Measurements from ENCODE around the gene TUBGCP6. TPM values are rescaled to one million over a fixed set of nuclear protein-coding genes. Genes with fewer than 3 reads are reported as not detected.

The TUBGCP6 gene
- total and polyA plus RNA-seq, 2 donors (not counting 3 experiments of a cell fraction or from before 2014, with no cell fraction given): 33.1 to 45.3 TPM

DNA sequence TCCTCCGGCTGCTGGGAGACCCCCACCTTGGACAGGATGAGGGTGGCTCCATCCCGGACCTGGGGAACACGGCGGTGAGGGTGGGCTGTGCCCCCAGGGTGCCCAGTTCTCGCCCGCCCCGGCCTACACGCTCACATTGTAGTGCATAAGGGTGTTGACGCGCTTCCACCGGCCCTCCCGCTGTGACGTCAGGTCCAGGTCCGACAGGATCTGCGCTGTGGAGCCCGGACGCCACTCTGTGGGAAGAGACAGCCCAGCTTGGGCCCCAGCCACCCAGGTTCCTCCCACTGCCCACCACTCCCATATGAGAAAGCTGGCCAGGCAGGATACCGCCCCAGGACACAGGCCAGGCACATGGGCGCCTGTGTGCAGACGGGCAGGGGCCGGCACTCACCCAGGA lies 33.6 kb upstream of the TUBGCP6 start:
- Histone ChIP-seq H4K20me1 (replicated peaks; ENCODE audit: control insufficient read depth, extremely low read depth, insufficient read depth, low read length) (no peaks in the 10 kb centered on the region), H3K27me3 (ENCODE audit: control insufficient read depth in 2 of 2, insufficient read depth in 2 of 2, low read length in 2 of 2) (no peaks in the 10 kb centered on the region), H3K4me3 (replicated peaks in 1 of 3; ENCODE audit: insufficient read depth in 1 of 3, low read depth in 1 of 3, low read length in 3 of 3) (no peak overlapping the region), H3K79me2 (ENCODE audit: control insufficient read depth, insufficient read depth, low read length) (no peaks in the 10 kb centered on the region), H3K4me2 (ENCODE audit: insufficient read depth, low read length) (no peak overlapping the region), H3K36me3 (ENCODE audit: control insufficient read depth in 2 of 2, extremely low read depth in 1 of 2, insufficient read depth in 2 of 2, low read length in 2 of 2) (peaks cover 38 to 69% of the 10 kb centered on the region in 2 experiments), H2AFZ (ENCODE audit: low read depth, low read length) (no peak overlapping the region), H3K4me1 (ENCODE audit: control insufficient read depth, extremely low read depth, insufficient read depth, low read length) (peaks cover 2% of the 10 kb centered on the region), H3K9me1 (replicated peaks; ENCODE audit: control insufficient read depth, extremely low read depth, insufficient read depth, low read length) (no peaks in the 10 kb centered on the region), H3K9ac (replicated peaks; ENCODE audit: extremely low read depth, insufficient read depth, low read length) (no peak overlapping the region), H3K27ac (ENCODE audit: insufficient read depth, low read depth, low read length) (no peak overlapping the region), H3K9me3 (replicated peaks; ENCODE audit: control insufficient read depth, insufficient read depth, low read length) (no peaks in the 10 kb centered on the region)
- intact Hi-C loops (cut with micrococcal nuclease) (no loop called here), dilution Hi-C loops (cut with MboI; ENCODE audit: extremely low pct_ligation_motif_present, low sequenced_read_pairs) (no loop called here)
- BruUV-seq (replicated peaks): no TSS peak
- FAIRE-seq: no peak
- no peak for TF ChIP-seq POLR2AphosphoS5 (IDR thresholded peaks at IDR 0.05; ENCODE audit: insufficient read depth, low read depth, low read length)
- no peak for TF ChIP-seq GATA2 (IDR thresholded peaks at IDR 0.05; ENCODE audit: insufficient read depth, insufficient read length, low read depth, low read length)
- TF ChIP-seq EZH2 (IDR thresholded peaks at IDR 0.05; ENCODE audit: borderline replicate concordance, low read depth, low read length, severe bottlenecking): no peak
- TF ChIP-seq, protein P1, sequence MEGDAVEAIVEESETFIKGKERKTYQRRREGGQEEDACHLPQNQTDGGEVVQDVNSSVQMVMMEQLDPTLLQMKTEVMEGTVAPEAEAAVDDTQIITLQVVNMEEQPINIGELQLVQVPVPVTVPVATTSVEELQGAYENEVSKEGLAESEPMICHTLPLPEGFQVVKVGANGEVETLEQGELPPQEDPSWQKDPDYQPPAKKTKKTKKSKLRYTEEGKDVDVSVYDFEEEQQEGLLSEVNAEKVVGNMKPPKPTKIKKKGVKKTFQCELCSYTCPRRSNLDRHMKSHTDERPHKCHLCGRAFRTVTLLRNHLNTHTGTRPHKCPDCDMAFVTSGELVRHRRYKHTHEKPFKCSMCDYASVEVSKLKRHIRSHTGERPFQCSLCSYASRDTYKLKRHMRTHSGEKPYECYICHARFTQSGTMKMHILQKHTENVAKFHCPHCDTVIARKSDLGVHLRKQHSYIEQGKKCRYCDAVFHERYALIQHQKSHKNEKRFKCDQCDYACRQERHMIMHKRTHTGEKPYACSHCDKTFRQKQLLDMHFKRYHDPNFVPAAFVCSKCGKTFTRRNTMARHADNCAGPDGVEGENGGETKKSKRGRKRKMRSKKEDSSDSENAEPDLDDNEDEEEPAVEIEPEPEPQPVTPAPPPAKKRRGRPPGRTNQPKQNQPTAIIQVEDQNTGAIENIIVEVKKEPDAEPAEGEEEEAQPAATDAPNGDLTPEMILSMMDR (IDR thresholded peaks at IDR 0.05; ENCODE audit: extremely low read depth in 1 of 2, insufficient read depth in 1 of 2, low read depth in 1 of 2, low read length in 2 of 2): no peak
- TF ChIP-seq, protein P2, sequence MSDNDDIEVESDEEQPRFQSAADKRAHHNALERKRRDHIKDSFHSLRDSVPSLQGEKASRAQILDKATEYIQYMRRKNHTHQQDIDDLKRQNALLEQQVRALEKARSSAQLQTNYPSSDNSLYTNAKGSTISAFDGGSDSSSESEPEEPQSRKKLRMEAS (IDR thresholded peaks at IDR 0.05; ENCODE audit: insufficient read depth, insufficient read length): no peak
- no peak for TF ChIP-seq MYC (IDR thresholded peaks at IDR 0.05; ENCODE audit: low read depth, low read length)
- TF ChIP-seq JUN (IDR thresholded peaks at IDR 0.05; ENCODE audit: borderline replicate concordance, insufficient read depth, insufficient read length, low read depth): no peak
- ChIA-PET CTCF (no interaction called here), POLR2A (no interaction called here)
- no peak for DNase-seq (ENCODE audit: low read depth, low spot score)

Measured in endothelial cell of umbilical vein (primary cell).